Sciatic nerve (tissue), 2 donors: ENCODE results near the gene HIP1. TPM values are rescaled to one million over a fixed set of nuclear protein-coding genes. Genes with fewer than 3 reads are reported as not detected.
"Not testable (repeated sequence)": the region's sequence is repeated elsewhere in the genome, so short reads cannot be mapped to it uniquely, and the experiment has no call there.

Experiments
- ATAC-seq: fragments of 200-7000 bp; cut with Tn5 transposase; one replicate; pipeline ENCODE4 v1.9.1; 2020; ENCODE audit warnings: mild to moderate bottlenecking, moderate library complexity
- DNase-seq: peaks from one replicate; pipeline ENCODE4 v3.0.0-alpha.2; 2020; ENCODE audit warnings: low spot score
- intact Hi-C: fragments of 100-400 bp; cut with DNase I; formaldehyde crosslinking; loops from one replicate; pipeline ENCODE4 v1.14.2; 2022
- total RNA-seq: library from RNA; stranded (reverse); fragmentation: NEBNext Ultra II Directional; extraction: Animal tissue kit (Norgen Biotek cat#: 25700); gene quantifications from one replicate; pipeline ENCODE4 v1.2.1, GENCODE V29; 2021
- donor health status: DM: no; HTN: no; CAD: no.
- donor health status: DM: no; HTN: no; CAD: no.

Gene HIP1
- total RNA-seq, 1 donor from 2014 or later: 65.3 TPM

- ATAC-seq (no peak), DNase-seq (no peak)
- intact Hi-C loops: no loop called here
Observed at GRCh38 chr7:75653651-75654050, 85.1 kb downstream of the HIP1 start.

GRCh38 chr7:75652788-75653187, 86.0 kb downstream of the HIP1 start:
- DNase-seq (no peak), ATAC-seq (no peak)
- intact Hi-C loops: no loop called here

- DNase-seq: no peak
- intact Hi-C loops: no loop called here
- peak; percentile 9 for ATAC-seq
Observed at GRCh38 chr7:75650681-75651080, 88.1 kb downstream of the HIP1 start.

- intact Hi-C loops: no loop called here
- ATAC-seq (peak; percentile 67), DNase-seq (no peak)
Observed at GRCh38 chr7:75650062-75650461, 88.7 kb downstream of the HIP1 start.

DNA sequence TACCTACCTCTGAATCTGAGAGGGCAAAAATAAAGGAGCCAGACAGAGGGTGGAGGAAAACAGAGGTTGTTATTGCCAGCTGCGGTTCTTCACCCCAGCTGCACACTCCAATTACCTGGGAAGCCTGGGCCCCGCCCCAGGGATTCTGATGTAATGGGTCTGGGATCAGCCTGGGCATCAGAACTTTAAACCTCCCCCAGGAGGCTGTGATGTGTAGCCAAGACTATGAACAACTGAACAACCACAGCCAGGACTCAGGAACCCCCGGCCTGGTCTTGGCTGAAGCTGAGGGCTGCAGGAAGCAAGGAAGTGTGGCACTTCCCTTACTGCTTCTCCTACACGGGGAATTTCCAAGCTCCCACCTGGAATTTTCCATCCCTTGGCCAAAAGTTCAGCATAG, 89.3 kb downstream of the HIP1 start:
- ATAC-seq (peak; percentile 63), DNase-seq (no peak)
- intact Hi-C loops: no loop called here

GRCh38 chr7:75647709-75648438, 90.9 kb downstream of the HIP1 start:
- ATAC-seq (no peak), DNase-seq (no peak)
- intact Hi-C loops: no loop called here

DNA sequence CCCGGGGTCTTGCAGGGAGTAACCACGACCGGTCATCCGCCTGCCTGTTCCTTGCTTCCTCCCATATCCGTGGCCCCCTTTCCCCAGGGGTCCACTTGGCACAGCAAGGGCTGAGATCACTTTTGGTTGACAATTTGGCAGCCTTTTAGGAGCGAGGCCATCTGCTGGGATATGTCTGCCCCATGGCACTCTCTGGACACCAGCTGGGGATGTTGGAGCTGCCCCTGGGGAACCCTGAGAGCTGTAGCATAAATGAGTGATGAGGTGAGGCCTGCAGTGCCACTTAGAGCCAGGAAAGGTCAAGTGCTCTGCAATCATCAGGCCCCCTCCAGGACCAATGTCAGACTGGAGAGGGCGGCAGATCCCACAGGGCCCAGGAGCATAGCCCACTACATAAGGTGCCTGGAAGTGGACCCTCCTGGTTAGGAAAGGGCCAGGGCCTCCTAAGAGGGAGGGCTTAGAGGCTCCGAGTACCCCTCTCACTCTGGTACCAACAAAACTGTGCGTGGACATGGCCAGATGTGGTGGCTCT, 92.1 kb downstream of the HIP1 start:
- ATAC-seq (no peak), DNase-seq (no peak)
- intact Hi-C loops: no loop called here

GRCh38 chr7:75645570-75645969, 93.2 kb downstream of the HIP1 start:
- DNase-seq (no peak), ATAC-seq (no peak)
- intact Hi-C loops: no loop called here

DNA sequence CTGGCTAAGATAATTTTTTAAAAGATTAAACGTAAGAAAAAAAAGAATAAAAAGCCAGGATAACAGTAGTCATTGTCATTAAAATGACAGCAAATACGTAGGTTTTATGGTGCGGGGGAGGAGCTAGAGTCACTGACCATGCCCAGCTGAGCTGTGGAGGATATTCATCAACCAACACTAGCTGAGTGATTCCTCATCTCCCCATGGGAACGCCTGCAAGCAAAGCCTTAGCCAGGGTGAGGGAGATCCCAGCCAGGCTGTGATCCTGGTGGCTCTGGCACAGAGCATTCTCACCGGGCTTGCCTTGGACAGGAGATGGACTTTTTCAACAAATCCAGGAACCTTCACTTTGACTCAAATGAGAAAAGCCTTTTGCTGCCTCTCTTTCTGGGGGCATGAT, 94.2 kb downstream of the HIP1 start:
- DNase-seq: no peak
- intact Hi-C loops: no loop called here
- ATAC-seq: no peak

DNA sequence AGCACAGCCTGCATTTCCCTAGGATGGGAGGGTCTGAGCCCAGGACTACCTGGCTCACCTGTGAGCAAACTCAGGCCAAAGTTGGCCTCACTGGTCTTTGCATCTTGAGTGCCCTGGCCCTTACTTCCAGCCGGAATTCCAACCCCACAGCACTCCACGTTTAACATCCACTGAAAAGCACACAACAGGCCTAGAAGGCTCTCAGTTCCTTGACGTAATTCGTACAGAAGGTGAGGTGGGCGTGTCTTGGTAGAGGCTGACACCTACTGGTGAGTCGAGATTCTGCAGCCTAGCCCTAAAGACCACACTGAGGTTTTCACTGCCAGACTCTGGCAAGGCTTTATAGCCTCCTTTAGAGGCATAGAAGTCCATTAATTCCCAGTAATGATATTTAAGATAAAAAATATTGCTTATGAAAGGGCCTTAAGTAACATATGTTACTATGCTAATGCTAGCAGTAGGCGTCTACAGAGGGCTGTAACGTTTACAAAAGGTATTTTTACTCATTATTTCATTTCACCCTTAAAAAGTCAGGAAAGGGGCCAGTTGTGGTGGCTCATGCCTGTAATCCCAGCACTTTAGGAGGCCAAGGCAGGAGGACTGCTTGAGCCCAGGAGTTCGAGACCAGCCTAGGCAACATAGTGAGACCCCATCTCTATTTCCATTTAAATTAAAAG, 95.8 kb downstream of the HIP1 start:
- no peak for DNase-seq
- peak; percentile 41 for ATAC-seq
- intact Hi-C loops: no loop called here

GRCh38 chr7:75640201-75640600, 98.5 kb downstream of the HIP1 start:
- no peak for DNase-seq
- intact Hi-C loops: no loop called here
- ATAC-seq: no peak

- intact Hi-C loops: no loop called here
- ATAC-seq (peak; percentile 41), DNase-seq (no peak)
Observed at GRCh38 chr7:75639886-75640190, 98.9 kb downstream of the HIP1 start.

DNA sequence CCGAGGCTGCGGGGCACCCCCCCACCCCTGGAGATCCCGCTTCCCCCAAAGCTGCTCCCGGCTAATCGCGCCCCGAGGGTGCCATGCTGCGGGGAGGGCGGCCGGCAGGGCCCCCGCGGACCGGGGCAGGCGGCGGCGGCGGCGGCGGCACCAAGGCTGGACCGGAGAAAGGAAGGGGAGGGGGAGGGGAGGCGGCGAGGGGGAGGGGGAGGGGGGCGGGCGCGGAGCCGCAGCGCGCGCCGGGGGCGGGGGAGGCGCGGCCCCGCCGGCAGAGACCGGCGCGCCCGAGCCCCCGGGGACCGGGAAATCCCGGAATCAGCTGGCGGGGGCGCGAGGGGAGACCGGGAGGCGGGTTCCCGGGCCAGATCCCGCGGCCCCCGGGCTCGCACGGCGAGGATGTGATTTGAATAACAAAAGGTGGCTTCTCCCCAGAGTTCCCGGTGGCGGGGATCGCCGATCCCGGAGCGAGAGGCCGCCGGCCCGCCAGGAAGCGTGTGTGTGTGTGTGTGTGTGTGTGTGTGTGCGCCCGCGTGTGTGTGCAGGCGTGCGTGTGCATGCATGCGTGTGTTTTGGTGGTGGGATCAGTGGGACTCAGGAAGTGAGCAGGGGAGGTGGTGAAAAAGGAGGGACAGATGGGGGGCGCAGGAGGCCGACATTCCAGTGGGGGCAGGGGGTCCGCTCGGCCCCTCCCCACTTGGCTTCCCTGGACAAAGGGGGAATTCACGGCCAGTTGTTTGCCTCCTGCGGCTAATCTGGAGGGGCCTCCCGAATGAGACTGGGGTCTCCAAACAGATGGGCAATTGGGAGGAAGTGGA, 99.5 kb downstream of the HIP1 start:
- DNase-seq (peak; percentile 79), ATAC-seq (peak; percentile 61)
- intact Hi-C loops: no loop called here

DNA sequence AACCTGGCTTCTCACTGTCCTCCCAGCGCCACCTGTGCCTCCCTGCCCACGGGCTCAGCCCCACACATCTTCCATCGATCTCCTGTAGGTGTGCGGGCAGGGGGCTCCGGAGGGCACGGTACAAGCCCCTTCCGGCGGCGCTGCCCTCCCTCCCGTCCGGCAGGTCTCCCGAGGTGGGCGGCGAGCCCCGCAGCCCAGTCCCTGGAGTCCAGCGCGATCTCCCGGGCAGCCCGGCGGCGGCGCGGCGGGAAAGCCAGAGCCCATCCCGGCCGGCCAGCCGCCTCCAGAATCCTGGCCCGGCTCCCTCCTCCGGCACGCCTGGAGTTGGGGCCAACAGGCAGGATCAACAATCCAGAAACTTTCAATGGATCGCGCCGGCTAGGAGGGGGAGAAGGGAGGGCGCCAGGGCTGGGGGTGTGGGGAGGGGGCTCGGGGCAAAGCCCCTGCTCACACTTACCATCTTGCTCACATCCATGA, 100.1 kb downstream of the HIP1 start:
- DNase-seq (peak; percentile 74), ATAC-seq (peak; percentile 68)
- intact Hi-C loops: no loop called here

DNA sequence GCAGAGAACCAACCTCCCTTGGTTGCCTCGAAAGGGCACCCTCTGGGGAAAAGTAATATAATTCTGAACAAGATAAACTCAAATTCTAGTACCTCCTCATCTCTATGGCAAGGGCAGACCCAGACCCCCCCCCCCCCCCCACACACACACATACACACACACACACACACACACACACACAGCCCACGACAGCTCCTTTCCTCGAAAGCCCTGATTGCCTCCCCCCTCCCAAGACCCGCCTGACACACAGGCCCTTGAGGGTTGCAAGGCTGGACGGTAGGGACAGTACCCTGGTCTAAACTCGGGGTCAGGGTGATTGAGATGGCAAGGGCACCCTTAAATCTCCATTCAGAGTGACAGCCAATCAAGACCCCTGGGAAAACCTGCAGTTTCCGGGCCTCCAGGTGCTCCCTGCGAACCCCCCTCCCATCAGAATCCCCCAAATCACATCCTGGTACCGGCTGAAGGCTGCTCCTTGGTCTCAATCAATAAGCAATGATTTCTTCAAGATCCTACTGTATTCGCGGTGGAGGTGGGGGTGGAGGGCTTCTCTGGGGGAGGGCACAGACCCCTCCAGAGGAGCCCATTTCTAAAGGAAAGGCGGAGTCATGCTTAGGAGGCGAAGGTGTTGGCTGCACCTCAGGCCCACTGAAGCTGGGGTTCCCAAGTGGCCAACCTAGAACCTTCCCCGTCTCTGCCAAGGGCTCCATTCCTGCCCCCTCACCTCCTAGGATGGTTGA, 100.7 kb downstream of the HIP1 start:
- ATAC-seq (peak; percentile 2), DNase-seq (no peak)
- intact Hi-C loops: no loop called here

- intact Hi-C loops: no loop called here
- DNase-seq (no peak), ATAC-seq (no peak)
Observed at GRCh38 chr7:75635036-75635435, 103.7 kb downstream of the HIP1 start.

DNA sequence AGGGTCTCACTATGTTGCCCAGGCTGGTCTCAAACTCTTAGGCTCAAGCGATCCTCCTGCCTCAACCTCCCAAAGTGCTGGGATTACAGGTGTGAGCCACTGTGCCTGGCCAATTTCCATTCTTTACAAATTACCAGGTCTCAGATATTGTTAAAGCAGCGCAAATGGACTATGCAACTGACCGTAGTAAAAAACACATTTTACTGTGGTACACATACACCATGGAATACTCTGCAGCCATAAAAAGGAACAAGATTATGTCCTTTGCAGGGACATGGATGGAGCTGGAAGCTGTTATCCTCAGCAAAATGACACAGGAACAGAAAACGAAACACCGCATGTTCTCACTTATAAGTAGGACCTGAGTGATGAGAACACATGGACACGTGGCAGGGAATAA, 106.2 kb downstream of the HIP1 start:
- intact Hi-C loops, ATAC-seq, DNase-seq: not testable (repeated sequence)

GRCh38 chr7:75631711-75632110, 107.0 kb downstream of the HIP1 start:
- DNase-seq (no peak), ATAC-seq (no peak)
- intact Hi-C loops: no loop called here

DNA sequence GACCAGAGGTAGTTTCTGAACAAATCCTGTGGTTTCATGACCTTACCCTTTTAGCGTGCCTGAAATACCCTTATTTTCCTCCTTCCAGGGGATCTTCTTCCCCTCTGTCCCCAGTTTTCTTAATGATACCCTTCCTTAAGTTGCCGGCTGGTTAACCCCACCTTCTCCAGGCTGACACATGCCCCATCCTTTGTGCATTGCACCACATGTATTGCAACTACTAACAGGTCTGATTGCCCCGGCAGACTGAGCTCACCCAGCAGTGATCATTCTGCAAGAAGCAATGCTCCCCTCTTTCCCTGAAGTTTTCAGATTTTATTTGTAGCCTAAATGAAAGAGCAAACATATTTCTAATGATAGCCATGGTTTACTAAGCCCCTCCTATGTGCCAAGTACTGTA, 108.2 kb downstream of the HIP1 start:
- intact Hi-C loops: no loop called here
- no peak for DNase-seq
- no peak for ATAC-seq
